HepG2 (cell line): ENCODE data around the gene KIAA1755. TPM values are rescaled to one million over a fixed set of nuclear protein-coding genes. Genes with fewer than 3 reads are reported as not detected.

Experiments used
- IKZF4 ChIP-seq: sonication (generic); formaldehyde crosslinking; IDR thresholded peaks from 2 replicates; pipeline ENCODE4 v1.5.1; 2020; ENCODE audit warnings: borderline replicate concordance, mild to moderate bottlenecking, low read depth, missing genetic modification reagents; ENCODE audit errors: not compliant biosample characterization
- JDP2 ChIP-seq: sonication (generic); formaldehyde crosslinking; IDR thresholded peaks from 2 replicates; pipeline ENCODE4 v1.8.1; 2022; ENCODE audit warnings: missing genetic modification reagents, borderline replicate concordance
- MAZ ChIP-seq, 2 experiments: sonication (generic) in 1 of 2; formaldehyde crosslinking in 1 of 2; IDR thresholded peaks; 2 replicates each; pipeline versions ENCODE4 v1.5.0 to v1.6.1; 2012 to 2020; ENCODE audit warnings: low read depth in 2 of 2, mild to moderate bottlenecking in 2 of 2, borderline replicate concordance in 1 of 2, improper control_type of control experiment in 1 of 2, low read length in 1 of 2, missing genetic modification reagents in 1 of 2, moderate library complexity in 1 of 2
- RFXANK ChIP-seq: IDR thresholded peaks from 2 replicates; pipeline ENCODE4 v1.6.1; 2016
- SMARCC2 ChIP-seq: fragments of 450-650 bp; IDR thresholded peaks from 2 replicates; pipeline ENCODE4 v1.6.1; 2017; ENCODE audit warnings: antibody characterized with exemption, mild to moderate bottlenecking
- YEATS4 ChIP-seq: sonication (generic); formaldehyde crosslinking; IDR thresholded peaks from 2 replicates; pipeline ENCODE4 v1.4.0; 2020; ENCODE audit warnings: missing genetic modification reagents, borderline replicate concordance
- ZNF136 ChIP-seq: sonication (generic); formaldehyde crosslinking; IDR thresholded peaks from 2 replicates; pipeline ENCODE4 v1.8.1; 2022; ENCODE audit warnings: low read depth, mild to moderate bottlenecking, moderate library complexity, missing genetic modification reagents
- ZNF253 ChIP-seq: sonication (generic); formaldehyde crosslinking; IDR thresholded peaks from 2 replicates; pipeline ENCODE4 v1.8.0; 2022; ENCODE audit warnings: mild to moderate bottlenecking, missing genetic modification reagents, borderline replicate concordance
- ZNF337 ChIP-seq: sonication (generic); formaldehyde crosslinking; IDR thresholded peaks from 2 replicates; pipeline ENCODE4 v1.5.1; 2020; ENCODE audit warnings: missing genetic modification reagents, low read depth, mild to moderate bottlenecking, borderline replicate concordance
- ZNF468 ChIP-seq: sonication (generic); formaldehyde crosslinking; IDR thresholded peaks from 2 replicates; pipeline ENCODE4 v1.8.0; 2022; ENCODE audit warnings: mild to moderate bottlenecking, moderate library complexity, missing genetic modification reagents
- ZNF564 ChIP-seq: sonication (generic); formaldehyde crosslinking; IDR thresholded peaks from 2 replicates; pipeline ENCODE4 v1.8.1; 2023; ENCODE audit warnings: mild to moderate bottlenecking, missing genetic modification reagents
- ZNF577 ChIP-seq: sonication (generic); formaldehyde crosslinking; IDR thresholded peaks from 2 replicates; pipeline ENCODE4 v1.4.0; 2020; ENCODE audit warnings: mild to moderate bottlenecking, low read depth, missing genetic modification reagents, borderline replicate concordance
- ZNF605 ChIP-seq: sonication (generic); formaldehyde crosslinking; IDR thresholded peaks from 2 replicates; pipeline ENCODE4 v1.8.0; 2022; ENCODE audit warnings: mild to moderate bottlenecking, missing genetic modification reagents
- ZNF678 ChIP-seq: sonication (generic); formaldehyde crosslinking; IDR thresholded peaks from 2 replicates; pipeline ENCODE4 v1.4.0; 2020; ENCODE audit warnings: mild to moderate bottlenecking, missing genetic modification reagents
- ZNF780A ChIP-seq: sonication (generic); formaldehyde crosslinking; IDR thresholded peaks from 2 replicates; pipeline ENCODE4 v1.8.0; 2022; ENCODE audit warnings: mild to moderate bottlenecking, missing genetic modification reagents, moderate library complexity
- polyA plus RNA-seq, 8 experiments: library from polyadenylated mRNA; depleted of rRNA in 3 of 8; stranded (reverse) in 7 of 8; unstranded in 1 of 8; fragments of >200 nt; fragmentation: Illumina TruSeq in 4 of 8; extraction: Trizol in 4 of 8; gene quantifications; 2 replicates each; pipeline versions ENCODE4 v1.2.1 to v1.2.3, GENCODE V29; 2011 to 2016; ENCODE audit warnings: low read depth in 4 of 8, missing spikeins in 1 of 8, mixed read lengths in 1 of 8; ENCODE audit not compliant: insufficient read depth in 1 of 8
- total RNA-seq, 5 experiments: library from RNA; depleted of rRNA; stranded (reverse); fragments of >200 nt; fragmentation: Illumina TruSeq; extraction: Trizol; gene quantifications; 2 replicates each; pipeline ENCODE4 v1.2.3, GENCODE V29; 2016; ENCODE audit warnings: low read depth in 1 of 5
- TF ChIP-seq, protein P1 (sequence below): IDR thresholded peaks from 2 replicates; pipeline ENCODE4 v1.6.1; 2016; ENCODE audit warnings: low read depth
- TF ChIP-seq, protein P2 (sequence below): sonication (generic); formaldehyde crosslinking; IDR thresholded peaks from 2 replicates; pipeline ENCODE4 v1.5.1; 2020; ENCODE audit warnings: missing genetic modification reagents, mild to moderate bottlenecking, borderline replicate concordance
- TF ChIP-seq, protein P3 (sequence below): sonication (generic); formaldehyde crosslinking; conservative IDR thresholded peaks from 2 replicates; pipeline ENCODE4 v1.4.0; 2020; ENCODE audit warnings: missing genetic modification reagents
- TF ChIP-seq, protein P4 (sequence below): fragments of 450-650 bp; IDR thresholded peaks from 2 replicates; pipeline ENCODE4 v1.6.1; 2017; ENCODE audit warnings: mild to moderate bottlenecking
- TF ChIP-seq, protein P5 (sequence below): sonication (generic); formaldehyde crosslinking; IDR thresholded peaks from 2 replicates; pipeline ENCODE4 v1.8.0; 2022; ENCODE audit warnings: mild to moderate bottlenecking, missing genetic modification reagents, moderate library complexity

KIAA1755 gene
- total and polyA plus RNA-seq, 2 of the 13 experiments (the other 11 are each of a cell fraction or from before 2014, with no cell fraction given): 0.04 TPM; not detected in 1

DNA sequence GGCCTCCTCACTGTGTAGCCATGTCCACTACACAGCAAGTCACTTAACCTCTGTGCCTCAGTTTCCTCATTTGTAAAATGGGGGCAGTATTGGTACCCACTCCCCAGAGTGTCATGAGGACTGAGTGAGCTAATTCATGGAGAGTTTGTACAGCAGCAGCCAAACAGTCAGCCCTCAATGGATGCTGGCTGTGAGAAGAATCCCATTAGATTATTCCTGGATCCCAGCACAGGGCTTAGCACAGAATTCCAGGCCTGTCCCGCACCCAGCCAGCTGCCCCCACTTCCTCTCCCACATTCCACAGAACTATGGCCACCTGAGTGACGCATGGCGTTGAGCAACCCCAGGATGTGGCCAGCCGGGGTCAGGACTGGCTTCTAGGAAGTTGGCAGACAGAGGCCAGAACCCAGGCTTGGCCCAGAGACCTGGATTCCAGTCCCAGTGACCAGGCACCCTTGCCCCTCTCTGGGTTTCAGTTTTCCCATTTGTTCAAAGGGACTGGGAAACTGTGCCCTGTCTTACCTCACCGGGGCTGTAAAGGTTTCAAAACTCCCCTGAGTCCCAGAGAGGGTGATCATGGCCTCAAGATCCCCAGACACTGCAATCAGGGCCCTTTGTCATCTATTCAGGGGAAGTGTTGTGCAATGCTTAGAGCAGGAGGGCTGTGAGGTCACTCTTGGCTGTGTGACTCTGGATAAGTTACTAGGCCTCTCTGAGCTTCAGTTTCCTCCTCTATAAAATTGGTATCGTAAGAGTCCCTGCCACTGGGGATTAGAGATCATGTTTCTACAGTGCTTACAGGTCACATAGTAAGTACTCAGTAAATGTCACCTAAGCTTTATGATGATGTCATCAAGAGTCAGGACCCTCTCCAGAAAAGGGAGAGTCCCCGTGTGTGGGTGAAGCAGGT, 92.4 kb downstream of the KIAA1755 start (continued):
- TF ChIP-seq, protein P1, sequence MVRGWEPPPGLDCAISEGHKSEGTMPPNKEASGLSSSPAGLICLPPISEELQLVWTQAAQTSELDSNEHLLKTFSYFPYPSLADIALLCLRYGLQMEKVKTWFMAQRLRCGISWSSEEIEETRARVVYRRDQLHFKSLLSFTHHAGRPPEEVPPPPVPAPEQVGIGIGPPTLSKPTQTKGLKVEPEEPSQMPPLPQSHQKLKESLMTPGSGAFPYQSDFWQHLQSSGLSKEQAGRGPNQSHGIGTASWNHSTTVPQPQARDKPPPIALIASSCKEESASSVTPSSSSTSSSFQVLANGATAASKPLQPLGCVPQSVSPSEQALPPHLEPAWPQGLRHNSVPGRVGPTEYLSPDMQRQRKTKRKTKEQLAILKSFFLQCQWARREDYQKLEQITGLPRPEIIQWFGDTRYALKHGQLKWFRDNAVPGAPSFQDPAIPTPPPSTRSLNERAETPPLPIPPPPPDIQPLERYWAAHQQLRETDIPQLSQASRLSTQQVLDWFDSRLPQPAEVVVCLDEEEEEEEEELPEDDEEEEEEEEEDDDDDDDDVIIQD: peak; percentile 5; the same call in 1 of the 2 replicates
- TF ChIP-seq ZNF337 (CRISPR knock-in tag) (no peak), ZNF136 (CRISPR knock-in tag) (no peak), ZNF605 (CRISPR knock-in tag) (no peak), ZNF780A (CRISPR knock-in tag) (no peak), ZNF678 (no peak), ZNF564 (CRISPR knock-in tag) (no peak), ZNF577 (no peak), MAZ (IDR thresholded peaks at IDR 0.05; ENCODE audit: borderline replicate concordance, low read depth, low read length) (no peak), MAZ (CRISPR knock-in tag; IDR thresholded peaks at IDR 0.05; ENCODE audit: low read depth) (peak; percentile 21; the same call in 1 of the 2 replicates), ZNF253 (CRISPR knock-in tag) (no peak), ZNF468 (CRISPR knock-in tag) (no peak), YEATS4 (CRISPR knock-in tag) (no peak), RFXANK (CRISPR knock-in tag) (0 out of 2 replicates have a peak, but pooled peaks have one; percentile 78), SMARCC2 (no peak), IKZF4 (CRISPR knock-in tag) (no peak), JDP2 (no peak)
- TF ChIP-seq, protein P2, sequence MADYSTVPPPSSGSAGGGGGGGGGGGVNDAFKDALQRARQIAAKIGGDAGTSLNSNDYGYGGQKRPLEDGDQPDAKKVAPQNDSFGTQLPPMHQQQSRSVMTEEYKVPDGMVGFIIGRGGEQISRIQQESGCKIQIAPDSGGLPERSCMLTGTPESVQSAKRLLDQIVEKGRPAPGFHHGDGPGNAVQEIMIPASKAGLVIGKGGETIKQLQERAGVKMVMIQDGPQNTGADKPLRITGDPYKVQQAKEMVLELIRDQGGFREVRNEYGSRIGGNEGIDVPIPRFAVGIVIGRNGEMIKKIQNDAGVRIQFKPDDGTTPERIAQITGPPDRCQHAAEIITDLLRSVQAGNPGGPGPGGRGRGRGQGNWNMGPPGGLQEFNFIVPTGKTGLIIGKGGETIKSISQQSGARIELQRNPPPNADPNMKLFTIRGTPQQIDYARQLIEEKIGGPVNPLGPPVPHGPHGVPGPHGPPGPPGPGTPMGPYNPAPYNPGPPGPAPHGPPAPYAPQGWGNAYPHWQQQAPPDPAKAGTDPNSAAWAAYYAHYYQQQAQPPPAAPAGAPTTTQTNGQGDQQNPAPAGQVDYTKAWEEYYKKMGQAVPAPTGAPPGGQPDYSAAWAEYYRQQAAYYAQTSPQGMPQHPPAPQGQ: no peak
- TF ChIP-seq, protein P3, sequence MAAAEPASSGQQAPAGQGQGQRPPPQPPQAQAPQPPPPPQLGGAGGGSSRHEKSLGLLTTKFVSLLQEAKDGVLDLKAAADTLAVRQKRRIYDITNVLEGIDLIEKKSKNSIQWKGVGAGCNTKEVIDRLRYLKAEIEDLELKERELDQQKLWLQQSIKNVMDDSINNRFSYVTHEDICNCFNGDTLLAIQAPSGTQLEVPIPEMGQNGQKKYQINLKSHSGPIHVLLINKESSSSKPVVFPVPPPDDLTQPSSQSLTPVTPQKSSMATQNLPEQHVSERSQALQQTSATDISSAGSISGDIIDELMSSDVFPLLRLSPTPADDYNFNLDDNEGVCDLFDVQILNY: no peak
- TF ChIP-seq, protein P4, sequence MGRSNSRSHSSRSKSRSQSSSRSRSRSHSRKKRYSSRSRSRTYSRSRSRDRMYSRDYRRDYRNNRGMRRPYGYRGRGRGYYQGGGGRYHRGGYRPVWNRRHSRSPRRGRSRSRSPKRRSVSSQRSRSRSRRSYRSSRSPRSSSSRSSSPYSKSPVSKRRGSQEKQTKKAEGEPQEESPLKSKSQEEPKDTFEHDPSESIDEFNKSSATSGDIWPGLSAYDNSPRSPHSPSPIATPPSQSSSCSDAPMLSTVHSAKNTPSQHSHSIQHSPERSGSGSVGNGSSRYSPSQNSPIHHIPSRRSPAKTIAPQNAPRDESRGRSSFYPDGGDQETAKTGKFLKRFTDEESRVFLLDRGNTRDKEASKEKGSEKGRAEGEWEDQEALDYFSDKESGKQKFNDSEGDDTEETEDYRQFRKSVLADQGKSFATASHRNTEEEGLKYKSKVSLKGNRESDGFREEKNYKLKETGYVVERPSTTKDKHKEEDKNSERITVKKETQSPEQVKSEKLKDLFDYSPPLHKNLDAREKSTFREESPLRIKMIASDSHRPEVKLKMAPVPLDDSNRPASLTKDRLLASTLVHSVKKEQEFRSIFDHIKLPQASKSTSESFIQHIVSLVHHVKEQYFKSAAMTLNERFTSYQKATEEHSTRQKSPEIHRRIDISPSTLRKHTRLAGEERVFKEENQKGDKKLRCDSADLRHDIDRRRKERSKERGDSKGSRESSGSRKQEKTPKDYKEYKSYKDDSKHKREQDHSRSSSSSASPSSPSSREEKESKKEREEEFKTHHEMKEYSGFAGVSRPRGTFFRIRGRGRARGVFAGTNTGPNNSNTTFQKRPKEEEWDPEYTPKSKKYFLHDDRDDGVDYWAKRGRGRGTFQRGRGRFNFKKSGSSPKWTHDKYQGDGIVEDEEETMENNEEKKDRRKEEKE: no peak
- TF ChIP-seq, protein P5, sequence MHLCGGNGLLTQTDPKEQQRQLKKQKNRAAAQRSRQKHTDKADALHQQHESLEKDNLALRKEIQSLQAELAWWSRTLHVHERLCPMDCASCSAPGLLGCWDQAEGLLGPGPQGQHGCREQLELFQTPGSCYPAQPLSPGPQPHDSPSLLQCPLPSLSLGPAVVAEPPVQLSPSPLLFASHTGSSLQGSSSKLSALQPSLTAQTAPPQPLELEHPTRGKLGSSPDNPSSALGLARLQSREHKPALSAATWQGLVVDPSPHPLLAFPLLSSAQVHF: no peak
